Measurements from ENCODE around the gene RNF150. TPM values are rescaled to one million over a fixed set of nuclear protein-coding genes. Genes with fewer than 3 reads are reported as not detected.
"Not testable (repeated sequence)": the region's sequence is repeated elsewhere in the genome, so short reads cannot be mapped to it uniquely, and the experiment has no call there.

RNF150 gene
- total RNA-seq, 1 donor from 2014 or later: 13.2 TPM

- no peak for ATAC-seq
- no peak for DNase-seq (ENCODE audit: low spot score)
- intact Hi-C loops (cut with DNase I): no loop called here
Measured at GRCh38 chr4:140813804-140814203, 319.5 kb downstream of the RNF150 start.

GRCh38 chr4:140812916-140813315 lies 320.4 kb downstream of the RNF150 start:
- intact Hi-C loops (cut with DNase I): no loop called here
- ATAC-seq: no peak
- DNase-seq (ENCODE audit: low spot score): no peak

- ATAC-seq: no peak
- DNase-seq (ENCODE audit: low spot score): no peak
- intact Hi-C loops (cut with DNase I): no loop called here
Measured at GRCh38 chr4:140811429-140811828, 321.8 kb downstream of the RNF150 start.

GRCh38 chr4:140810591-140811169 lies 322.6 kb downstream of the RNF150 start:
- DNase-seq (ENCODE audit: low spot score); ATAC-seq; intact Hi-C loops (cut with DNase I): not testable (repeated sequence)

Other genes starting within 250 kb of the RNF150 start
- gene ZNF330, start 87.4 kb upstream of the RNF150 start, total RNA-seq: 34.4 TPM